OCI-LY7 (cell line): ENCODE results near the gene APELA. TPM values are rescaled to one million over a fixed set of nuclear protein-coding genes. Genes with fewer than 3 reads are reported as not detected.

Experiments used
- BruUV-seq: library from RNA; stranded (reverse); fragments of 400-500 nt; replicated peaks from 2 replicates; lab custom pipeline; 2021; lab: Mats Ljungman, UMichigan
- CTCF ChIA-PET: fragments of 300-600 bp; sonication (Branson Sonifier 250); formaldehyde crosslinking; loops from one replicate; lab custom pipeline; 2022; ENCODE audit warnings: antibody characterized with exemption; ENCODE audit not compliant: unreplicated experiment; lab: Charles Lee
- POLR2A ChIA-PET: fragments of 300-600 bp; sonication (Branson Sonifier 250); formaldehyde crosslinking; loops from one replicate; lab custom pipeline; 2022; ENCODE audit warnings: antibody characterized with exemption; lab: Charles Lee
- DNase-seq: peaks from one replicate; pipeline ENCODE4 v3.0.0-alpha.2; 2015; ENCODE audit warnings: low spot score
- H2AFZ ChIP-seq: fragments of 200-600 bp; sonication (generic), shearing (Covaris generic); 2 replicates; pipeline ENCODE4 v1.6.1; 2014; ENCODE audit warnings: mild to moderate bottlenecking, antibody characterized with exemption, low read length, moderate library complexity
- H3K27ac ChIP-seq: fragments of 200-600 bp; sonication (generic); 2 replicates; pipeline ENCODE4 v1.5.1; 2014; ENCODE audit warnings: mixed run types, low read depth, mild to moderate bottlenecking, moderate library complexity, low read length, inconsistent platforms; ENCODE audit not compliant: poor library complexity, severe bottlenecking
- H3K36me3 ChIP-seq: fragments of 200-600 bp; sonication (generic); 2 replicates; pipeline ENCODE4 v1.6.1; 2014; ENCODE audit warnings: mild to moderate bottlenecking, antibody characterized with exemption, low read length, moderate library complexity, mixed read lengths; ENCODE audit not compliant: insufficient read depth
- H3K4me1 ChIP-seq: fragments of 200-600 bp; sonication (generic); 2 replicates; pipeline ENCODE4 v1.5.1; 2014; ENCODE audit warnings: mild to moderate bottlenecking, low read length; ENCODE audit not compliant: insufficient read depth, poor library complexity, severe bottlenecking
- H3K4me2 ChIP-seq: fragments of 200-600 bp; sonication (generic); 2 replicates; pipeline ENCODE4 v1.6.1; 2014; ENCODE audit warnings: mild to moderate bottlenecking, low read length
- H3K4me3 ChIP-seq: fragments of 200-600 bp; sonication (generic); 2 replicates; pipeline ENCODE4 v1.5.1; 2014; ENCODE audit warnings: mild to moderate bottlenecking, low read depth, low read length; ENCODE audit not compliant: poor library complexity, severe bottlenecking
- H3K79me2 ChIP-seq: fragments of 200-600 bp; sonication (generic); 2 replicates; pipeline ENCODE4 v1.6.1; 2016; ENCODE audit warnings: low read depth, mild to moderate bottlenecking, low read length, moderate library complexity, mixed read lengths; ENCODE audit not compliant: insufficient read depth
- H3K9me2 ChIP-seq: fragments of 200-600 bp; sonication (generic); 2 replicates; pipeline ENCODE4 v1.6.1; 2016; ENCODE audit warnings: mild to moderate bottlenecking, low read length, mixed read lengths; ENCODE audit not compliant: insufficient read depth
- H3K9me3 ChIP-seq: fragments of 200-600 bp; sonication (generic); 2 replicates; pipeline ENCODE4 v1.6.1; 2014; ENCODE audit warnings: mild to moderate bottlenecking, mixed run types, low read length, mixed read lengths
- H4K20me1 ChIP-seq: fragments of 200-600 bp; sonication (generic); 2 replicates; pipeline ENCODE4 v1.6.1; 2014; ENCODE audit warnings: mild to moderate bottlenecking, antibody characterized with exemption, low read length, moderate library complexity, mixed read lengths; ENCODE audit not compliant: insufficient read depth
- EZH2phosphoT487 ChIP-seq: fragments of 200-600 bp; sonication (generic); IDR thresholded peaks from 2 replicates; pipeline ENCODE4 v1.6.1; 2018; ENCODE audit warnings: low read depth, borderline replicate concordance, mild to moderate bottlenecking, mixed run types, antibody characterized with exemption, low read length, moderate library complexity, mixed read lengths
- intact Hi-C: fragments of 100-400 bp; cut with micrococcal nuclease; formaldehyde crosslinking; loops from one replicate; pipeline ENCODE4 v1.10.0; 2022; ENCODE audit not compliant: unreplicated experiment
- total RNA-seq, 2 experiments: library from RNA; depleted of rRNA in 1 of 2; stranded (reverse); fragments of >200 nt in 1 of 2; shearing (Covaris generic) in 1 of 2; gene quantifications; 2 replicates each; pipeline ENCODE4 v1.2.3, GENCODE V29; 2014 to 2022
- TF ChIP-seq, protein P1 (sequence below): fragments of 200-600 bp; sonication (generic); conservative IDR thresholded peaks from 2 replicates; pipeline ENCODE4 v1.5.1; 2014; ENCODE audit warnings: mild to moderate bottlenecking, antibody characterized with exemption, low read length, moderate library complexity, mixed read lengths

Gene APELA
- total RNA-seq, 2 experiments from 2014 or later = not detected

DNA sequence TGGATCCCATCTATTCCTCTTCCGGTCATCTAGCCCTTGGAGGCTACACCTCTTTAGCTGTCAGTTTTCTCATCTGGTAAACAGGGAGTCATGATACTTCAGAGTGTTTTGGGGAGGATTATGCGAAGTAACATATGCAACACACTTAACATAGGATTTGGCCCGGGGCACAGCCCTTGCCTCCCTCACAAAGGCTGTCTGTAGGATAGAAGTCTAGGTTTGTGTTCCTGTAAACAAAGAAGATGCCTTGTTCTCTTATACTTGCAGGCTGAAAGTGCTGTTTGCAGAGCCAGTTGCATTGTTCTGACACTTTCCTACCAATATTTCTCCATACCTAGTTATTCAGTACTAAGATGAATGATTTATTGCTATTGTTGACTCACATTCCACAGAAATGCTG lies 2.2 kb upstream of the APELA start:
- ChIA-PET POLR2A (interaction anchor here (0.6 kb wide), 1 partner anchor 46 kb away, joined by 3 read pairs; no protein-coding TSS in a partner anchor), CTCF (no interaction called here)
- Histone ChIP-seq H3K36me3 (no peaks in the 10 kb centered on the region), H3K4me3 (no peak overlapping the region), H3K9me3 (no peaks in the 10 kb centered on the region), H3K27ac (no peak overlapping the region), H3K9me2 (no peaks in the 10 kb centered on the region), H4K20me1 (no peaks in the 10 kb centered on the region), H2AFZ (no peak overlapping the region), H3K4me1 (no peaks in the 10 kb centered on the region), H3K4me2 (no peak overlapping the region), H3K79me2 (no peaks in the 10 kb centered on the region)
- intact Hi-C loops = no loop called here
- BruUV-seq = no TSS peak
- no peak for TF ChIP-seq EZH2phosphoT487
- TF ChIP-seq, protein P1, sequence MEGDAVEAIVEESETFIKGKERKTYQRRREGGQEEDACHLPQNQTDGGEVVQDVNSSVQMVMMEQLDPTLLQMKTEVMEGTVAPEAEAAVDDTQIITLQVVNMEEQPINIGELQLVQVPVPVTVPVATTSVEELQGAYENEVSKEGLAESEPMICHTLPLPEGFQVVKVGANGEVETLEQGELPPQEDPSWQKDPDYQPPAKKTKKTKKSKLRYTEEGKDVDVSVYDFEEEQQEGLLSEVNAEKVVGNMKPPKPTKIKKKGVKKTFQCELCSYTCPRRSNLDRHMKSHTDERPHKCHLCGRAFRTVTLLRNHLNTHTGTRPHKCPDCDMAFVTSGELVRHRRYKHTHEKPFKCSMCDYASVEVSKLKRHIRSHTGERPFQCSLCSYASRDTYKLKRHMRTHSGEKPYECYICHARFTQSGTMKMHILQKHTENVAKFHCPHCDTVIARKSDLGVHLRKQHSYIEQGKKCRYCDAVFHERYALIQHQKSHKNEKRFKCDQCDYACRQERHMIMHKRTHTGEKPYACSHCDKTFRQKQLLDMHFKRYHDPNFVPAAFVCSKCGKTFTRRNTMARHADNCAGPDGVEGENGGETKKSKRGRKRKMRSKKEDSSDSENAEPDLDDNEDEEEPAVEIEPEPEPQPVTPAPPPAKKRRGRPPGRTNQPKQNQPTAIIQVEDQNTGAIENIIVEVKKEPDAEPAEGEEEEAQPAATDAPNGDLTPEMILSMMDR = no peak
- no peak for DNase-seq

DNA sequence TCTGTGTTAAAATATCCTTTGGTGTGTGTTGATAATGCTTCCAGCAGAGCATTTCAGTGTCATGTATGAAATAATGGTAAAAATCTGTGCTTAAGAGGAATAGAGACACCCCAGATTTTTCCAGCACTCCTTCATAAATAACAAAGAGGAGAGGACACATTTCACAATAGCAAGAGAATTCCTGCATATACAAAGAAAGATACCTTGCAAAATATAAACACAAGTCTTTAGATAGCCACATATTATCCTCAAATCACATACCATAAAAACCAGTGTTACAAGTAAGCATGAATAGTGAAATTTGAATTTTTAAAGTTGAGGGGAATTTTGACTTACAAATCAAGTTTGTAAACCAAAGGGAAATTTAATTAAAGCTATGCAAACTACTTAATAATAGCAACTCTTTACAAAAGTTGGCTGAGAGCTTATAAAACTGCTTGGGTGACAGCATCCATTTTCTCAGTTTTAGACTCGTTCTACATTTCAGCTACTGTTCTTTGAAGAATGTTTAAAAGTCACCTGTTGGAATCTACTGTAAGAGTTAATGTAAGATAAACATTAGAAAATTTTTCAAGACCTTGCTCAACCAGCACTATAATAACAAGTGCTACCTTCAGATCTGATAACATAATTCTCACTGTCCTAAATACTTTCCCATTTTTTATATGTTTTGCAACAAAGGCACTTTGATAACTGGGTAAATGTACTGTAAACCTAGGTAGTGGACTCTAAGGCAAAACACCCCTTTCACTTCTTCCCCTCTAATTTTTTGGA lies 3.7 kb downstream of the APELA start:
- Histone ChIP-seq H3K27ac (no peak overlapping the region), H4K20me1 (no peaks in the 10 kb centered on the region), H3K79me2 (no peaks in the 10 kb centered on the region), H3K4me3 (no peak overlapping the region), H3K9me3 (no peaks in the 10 kb centered on the region), H3K36me3 (no peaks in the 10 kb centered on the region), H3K4me2 (no peak overlapping the region), H3K9me2 (no peaks in the 10 kb centered on the region), H2AFZ (no peak overlapping the region), H3K4me1 (no peaks in the 10 kb centered on the region)
- POLR2A ChIA-PET = interaction anchor here (0.9 to 2.1 kb wide), 3 partner anchors 11 to 77 kb away, joined by 4 to 5 read pairs (median 4); no protein-coding TSS in a partner anchor
- CTCF ChIA-PET = no interaction called here
- DNase-seq = no peak
- intact Hi-C loops = no loop called here
- no peak for TF ChIP-seq EZH2phosphoT487
- TF ChIP-seq, protein P1 = no peak
- no TSS peak for BruUV-seq

DNA sequence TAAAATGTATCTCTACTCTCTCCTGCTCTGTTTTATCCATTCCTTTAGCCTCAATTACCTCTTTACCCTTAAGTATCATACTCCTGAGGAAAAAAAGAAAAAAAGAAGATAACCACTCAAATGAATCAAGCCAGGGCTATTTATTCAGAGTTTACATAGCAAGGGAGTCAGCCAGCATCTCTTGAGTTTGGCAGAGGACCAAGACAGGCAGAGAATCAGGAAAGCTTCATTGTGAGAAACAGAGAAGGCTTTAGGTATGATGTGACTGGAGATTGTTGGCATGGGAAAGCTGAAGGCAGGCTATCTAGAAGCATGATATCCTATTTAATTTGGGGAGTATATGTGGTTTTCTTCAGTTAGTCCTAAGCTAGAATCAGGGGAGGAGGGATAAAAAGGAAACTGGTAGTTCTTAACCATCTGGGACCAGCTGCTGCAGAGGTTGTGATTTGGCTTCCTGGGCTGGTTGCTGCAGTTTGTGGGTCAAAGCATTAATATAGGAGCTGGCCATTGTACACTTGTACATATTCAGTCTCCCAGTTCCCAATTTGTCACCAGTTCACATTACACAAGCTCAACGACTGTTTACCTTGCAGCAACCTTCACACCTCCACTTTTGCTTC lies 11.2 kb downstream of the APELA start:
- no peaks in the 10 kb centered on the region for H4K20me1 ChIP-seq
- H3K9me3 ChIP-seq = no peaks in the 10 kb centered on the region
- H3K79me2 ChIP-seq = no peaks in the 10 kb centered on the region
- no peaks in the 10 kb centered on the region for H3K4me1 ChIP-seq
- H3K27ac ChIP-seq = no peak overlapping the region
- intact Hi-C loops = no loop called here
- BruUV-seq = no TSS peak
- H3K4me2 ChIP-seq = no peak overlapping the region
- ChIA-PET CTCF (no interaction called here), POLR2A (no interaction called here)
- TF ChIP-seq, protein P1 = no peak
- TF ChIP-seq EZH2phosphoT487 = no peak
- H3K36me3 ChIP-seq = no peaks in the 10 kb centered on the region
- no peaks in the 10 kb centered on the region for H3K9me2 ChIP-seq
- no peak overlapping the region for H3K4me3 ChIP-seq
- no peak for DNase-seq
- H2AFZ ChIP-seq = no peak overlapping the region
